Effector CD8-positive, alpha-beta T cell (primary cell): ENCODE measurements around the gene SRRT.
A peak's percentile ranks its signal among the peaks of the same experiment; 100 is the strongest.

Experiments used
- DNase-seq: peaks from one replicate; lab custom pipeline; 2025; lab: John Stamatoyannopoulos, UW

SRRT gene

GRCh38 chr7:100855515-100855914 is 19.4 kb upstream of the SRRT start:
- no peak for DNase-seq

GRCh38 chr7:100856871-100857282 is 18.0 kb upstream of the SRRT start:
- no peak for DNase-seq

- no peak for DNase-seq
Measured at GRCh38 chr7:100859856-100860255, 15.0 kb upstream of the SRRT start.

GRCh38 chr7:100860702-100861615 is 13.9 kb upstream of the SRRT start:
- DNase-seq: no peak

GRCh38 chr7:100861616-100861985 is 13.3 kb upstream of the SRRT start:
- no peak for DNase-seq

- no peak for DNase-seq
Measured at GRCh38 chr7:100863406-100863950, 11.4 kb upstream of the SRRT start.

GRCh38 chr7:100864263-100864845 is 10.5 kb upstream of the SRRT start:
- DNase-seq: no peak

GRCh38 chr7:100865372-100865911 is 9.5 kb upstream of the SRRT start:
- DNase-seq: no peak

- peak; percentile 26 for DNase-seq
Measured at GRCh38 chr7:100865938-100866728, 8.8 kb upstream of the SRRT start.

- DNase-seq: no peak
Measured at GRCh38 chr7:100866729-100867039, 8.2 kb upstream of the SRRT start.

- peak; percentile 31 for DNase-seq
Measured at GRCh38 chr7:100867040-100867775, 7.7 kb upstream of the SRRT start, which contains the start of gene TRIP6. Gene TRIP6, plus strand, starts transcription at chr7:100867387. Its CDS starts 111 bp downstream, at chr7:100867498.

- DNase-seq: no peak
Measured at GRCh38 chr7:100867776-100868485, 7.0 kb upstream of the SRRT start.

- DNase-seq: no peak
Measured at GRCh38 chr7:100873599-100874299, 1.2 kb upstream of the SRRT start.

GRCh38 chr7:100874300-100874576 is 665 bp upstream of the SRRT start:
- DNase-seq: no peak

- DNase-seq: peak; percentile 22
Measured at GRCh38 chr7:100875356-100875751, 451 bp downstream of the SRRT start.

- DNase-seq: no peak
Measured at GRCh38 chr7:100878013-100878412, 3.1 kb downstream of the SRRT start.

GRCh38 chr7:100878685-100879084 is 3.8 kb downstream of the SRRT start:
- DNase-seq: no peak

- DNase-seq: no peak
Measured at GRCh38 chr7:100879685-100880261, 4.9 kb downstream of the SRRT start.

- DNase-seq: no peak
Measured at GRCh38 chr7:100880645-100881044, 5.7 kb downstream of the SRRT start.

- DNase-seq: no peak
Measured at GRCh38 chr7:100881136-100881535, 6.2 kb downstream of the SRRT start.
